A549 (cell line): ENCODE results near the gene PRCP.
A peak's percentile ranks its signal among the peaks of the same experiment; 100 is the strongest.

ENCODE experiments used
- CTCF ChIP-seq: fragments of >200 bp; sonication (Bioruptor Twin); formaldehyde crosslinking; IDR thresholded peaks from 3 replicates; pipeline ENCODE4 v1.5.1; 2016
- PHF8 ChIP-seq: fragments of 200-600 bp; sonication (generic); IDR thresholded peaks from 2 replicates; pipeline ENCODE4 v1.6.1; 2016; ENCODE audit warnings: low read depth, mild to moderate bottlenecking, antibody characterized with exemption, moderate library complexity, borderline replicate concordance
- REST ChIP-seq: fragments of 200-600 bp; sonication (generic); IDR thresholded peaks from 2 replicates; pipeline ENCODE4 v1.6.1; 2016; ENCODE audit warnings: antibody characterized with exemption, mild to moderate bottlenecking, moderate library complexity
- RNF2 ChIP-seq: fragments of 200-600 bp; sonication (generic); IDR thresholded peaks from 2 replicates; pipeline ENCODE4 v1.6.1; 2016; ENCODE audit warnings: low read depth, mild to moderate bottlenecking, antibody characterized with exemption, moderate library complexity, borderline replicate concordance

GRCh38 chr11:82864268-82864667 is 36.0 kb downstream of the PRCP start:
- TF ChIP-seq PHF8 (no peak), CTCF (peak; percentile 67), REST (no peak), RNF2 (no peak)
